Measurements from ENCODE around the gene PRSS50.
"Not testable (repeated sequence)": the region's sequence is repeated elsewhere in the genome, so short reads cannot be mapped to it uniquely, and the experiment has no call there.

PRSS50 gene

DNA sequence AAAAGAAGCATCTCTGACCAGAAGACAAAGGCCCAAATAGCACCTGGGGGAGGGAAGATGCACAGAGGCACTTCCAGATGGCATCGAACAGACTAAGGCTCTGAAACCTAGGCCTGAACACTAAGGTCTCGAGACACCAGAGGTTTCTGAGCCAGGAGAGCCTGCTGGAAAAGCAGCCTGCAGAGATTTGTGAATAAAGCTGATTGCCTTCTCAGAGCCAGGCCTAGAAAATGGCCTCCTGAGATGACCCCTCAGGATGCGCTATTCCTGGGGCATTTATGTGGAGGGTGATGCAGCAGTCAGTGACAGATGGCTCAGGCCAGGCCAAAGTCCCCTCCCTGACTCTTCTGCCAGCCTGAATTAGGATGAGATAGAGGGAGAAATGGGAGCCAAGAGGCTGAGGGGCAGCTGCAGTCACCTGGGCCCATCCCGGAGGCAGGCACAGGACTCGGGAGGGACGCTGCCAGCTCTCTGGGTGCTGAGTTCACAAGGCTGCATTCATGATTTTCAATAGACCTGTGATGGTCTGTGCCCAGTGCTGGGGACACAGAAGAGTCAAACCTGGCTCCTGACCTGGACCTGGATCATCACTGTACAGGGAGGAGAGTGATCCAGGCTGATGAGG lies 6.9 kb downstream of the PRSS50 start:
- DNase-seq (ENCODE audit: low read depth): no peak
- H3K4me3 ChIP-seq (ENCODE audit: low read depth, low read length): no peak overlapping the region

DNA sequence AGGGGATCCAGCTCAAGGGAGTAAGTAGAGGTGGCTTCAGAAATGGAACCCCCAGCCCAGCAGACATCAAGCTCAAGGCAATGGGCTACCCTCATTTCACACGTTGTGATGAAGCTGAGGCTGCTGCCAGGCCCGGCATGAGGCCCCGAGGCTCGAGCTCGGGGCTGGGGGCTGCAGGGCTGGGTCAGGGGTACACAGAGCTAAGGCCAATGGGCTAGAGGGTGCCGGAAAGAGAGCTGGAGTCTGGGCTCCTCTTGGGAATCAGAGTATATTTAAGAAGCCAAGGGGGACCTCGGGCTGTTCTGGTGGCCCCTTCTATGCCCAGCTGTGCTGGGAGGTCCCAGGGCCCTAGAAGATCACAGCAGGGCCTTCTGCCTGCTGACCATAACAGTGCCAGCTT lies 7.4 kb downstream of the PRSS50 start:
- no peak overlapping the region for H3K4me3 ChIP-seq (ENCODE audit: low read depth, low read length)
- DNase-seq (ENCODE audit: low read depth): no peak

DNA sequence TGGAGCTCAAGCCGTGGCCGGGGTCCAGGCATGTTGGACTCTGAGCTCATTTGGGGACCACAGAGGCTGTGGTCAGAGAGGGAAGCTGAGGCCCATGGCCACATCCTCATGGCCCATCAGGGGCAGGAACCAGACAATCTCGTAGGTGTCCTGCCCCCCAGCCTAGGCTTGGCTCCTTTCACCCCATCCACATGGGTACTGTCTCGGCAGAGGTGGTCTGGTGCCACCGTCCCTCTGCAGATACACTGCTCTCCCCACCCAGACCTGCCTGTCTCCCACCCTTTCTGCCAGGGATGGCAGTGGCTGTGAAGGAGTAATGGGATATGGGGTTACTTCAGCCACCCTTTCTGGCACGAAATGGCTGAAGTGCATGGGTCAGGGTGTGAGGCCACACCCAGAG lies 7.9 kb downstream of the PRSS50 start:
- H3K4me3 ChIP-seq (ENCODE audit: low read depth, low read length): no peak overlapping the region
- DNase-seq (ENCODE audit: low read depth): no peak

DNA sequence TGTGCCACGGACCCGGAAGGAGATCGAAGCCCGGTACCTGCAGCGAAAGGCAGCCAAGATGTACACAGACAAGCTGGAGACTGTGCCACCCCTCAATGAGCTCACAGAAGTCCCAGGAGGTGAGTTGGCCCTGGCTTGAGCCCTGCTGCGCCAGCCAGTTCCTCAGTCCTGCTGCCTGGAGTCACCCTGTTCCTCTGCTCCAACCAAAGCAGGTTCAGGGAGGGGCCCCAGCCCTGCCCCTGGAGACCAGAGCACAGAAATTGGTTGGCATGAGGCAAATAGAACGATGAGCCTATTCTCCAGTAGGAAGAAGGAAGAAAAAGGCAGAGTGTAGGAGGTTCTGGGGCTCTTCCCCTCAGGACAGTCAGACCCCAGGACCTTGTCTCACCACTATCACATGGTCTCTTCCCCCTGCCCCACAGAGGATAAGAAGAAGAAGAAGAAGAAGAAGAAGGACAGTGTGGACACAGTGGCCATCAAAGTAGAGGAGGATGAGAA lies 8.5 kb downstream of the PRSS50 start:
- no peak for DNase-seq (ENCODE audit: low read depth)
- no peak overlapping the region for H3K4me3 ChIP-seq (ENCODE audit: low read depth, low read length)

DNA sequence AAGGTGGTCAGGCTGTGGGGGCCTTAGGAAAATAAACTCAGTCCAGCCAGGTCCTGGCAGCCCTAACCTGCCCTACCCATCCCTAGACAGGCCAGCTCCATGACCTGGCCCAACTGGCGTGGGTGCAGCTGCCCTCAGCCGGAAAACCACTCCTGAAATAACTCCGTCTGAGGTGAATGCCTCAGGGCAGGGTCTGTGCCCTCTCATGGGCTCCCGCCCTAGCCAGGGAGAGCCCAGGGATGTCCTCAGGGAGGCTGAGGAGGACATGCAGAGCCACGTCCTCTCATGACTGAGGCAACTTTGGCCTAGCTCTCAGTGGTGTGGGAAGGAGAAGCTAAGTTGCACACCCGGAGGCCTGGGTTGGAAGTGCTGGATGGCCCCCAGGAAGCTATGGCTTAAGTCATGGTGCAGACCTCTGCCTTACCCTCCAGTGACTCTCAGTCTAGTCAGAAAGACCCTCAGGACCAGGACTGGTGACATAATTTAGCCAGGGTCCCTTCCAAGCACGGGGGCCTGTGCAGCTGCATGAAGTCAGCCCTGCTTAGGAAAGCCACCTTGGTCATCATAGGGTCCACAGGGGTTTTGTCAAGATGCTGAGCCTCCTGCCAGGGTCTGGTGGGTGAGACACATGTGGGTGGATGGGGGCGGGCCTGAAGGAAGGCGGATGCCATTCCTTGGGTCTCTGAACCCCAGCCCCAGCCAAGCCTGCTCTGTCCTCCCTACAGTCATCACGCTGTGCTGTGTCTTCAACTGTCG lies 9.1 kb downstream of the PRSS50 start:
- DNase-seq (ENCODE audit: low read depth): no peak
- H3K4me3 ChIP-seq (ENCODE audit: low read depth, low read length): no peak overlapping the region

DNA sequence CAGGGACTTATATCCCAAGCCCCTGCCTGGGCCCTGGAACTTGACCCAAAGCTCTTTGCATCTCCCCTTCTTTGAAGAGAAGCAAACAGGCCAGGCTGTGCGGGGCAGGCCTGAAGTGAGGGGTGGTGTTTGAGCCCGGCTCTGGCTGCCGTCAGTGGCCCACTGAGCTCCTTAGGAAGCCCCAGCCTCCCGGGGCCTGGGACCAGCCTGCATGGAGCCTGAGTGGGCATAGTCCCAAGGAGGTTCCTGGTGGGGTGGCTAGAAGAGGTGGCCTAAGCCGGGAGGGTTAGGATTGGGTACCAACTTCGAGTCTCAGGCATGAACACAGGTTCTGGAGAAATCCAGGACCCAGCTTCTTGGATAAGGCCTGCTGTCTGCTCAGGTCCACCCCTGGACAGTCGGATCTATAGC lies 10.1 kb downstream of the PRSS50 start:
- no peak overlapping the region for H3K4me3 ChIP-seq (ENCODE audit: low read depth, low read length)
- no peak for DNase-seq (ENCODE audit: low read depth)

DNA sequence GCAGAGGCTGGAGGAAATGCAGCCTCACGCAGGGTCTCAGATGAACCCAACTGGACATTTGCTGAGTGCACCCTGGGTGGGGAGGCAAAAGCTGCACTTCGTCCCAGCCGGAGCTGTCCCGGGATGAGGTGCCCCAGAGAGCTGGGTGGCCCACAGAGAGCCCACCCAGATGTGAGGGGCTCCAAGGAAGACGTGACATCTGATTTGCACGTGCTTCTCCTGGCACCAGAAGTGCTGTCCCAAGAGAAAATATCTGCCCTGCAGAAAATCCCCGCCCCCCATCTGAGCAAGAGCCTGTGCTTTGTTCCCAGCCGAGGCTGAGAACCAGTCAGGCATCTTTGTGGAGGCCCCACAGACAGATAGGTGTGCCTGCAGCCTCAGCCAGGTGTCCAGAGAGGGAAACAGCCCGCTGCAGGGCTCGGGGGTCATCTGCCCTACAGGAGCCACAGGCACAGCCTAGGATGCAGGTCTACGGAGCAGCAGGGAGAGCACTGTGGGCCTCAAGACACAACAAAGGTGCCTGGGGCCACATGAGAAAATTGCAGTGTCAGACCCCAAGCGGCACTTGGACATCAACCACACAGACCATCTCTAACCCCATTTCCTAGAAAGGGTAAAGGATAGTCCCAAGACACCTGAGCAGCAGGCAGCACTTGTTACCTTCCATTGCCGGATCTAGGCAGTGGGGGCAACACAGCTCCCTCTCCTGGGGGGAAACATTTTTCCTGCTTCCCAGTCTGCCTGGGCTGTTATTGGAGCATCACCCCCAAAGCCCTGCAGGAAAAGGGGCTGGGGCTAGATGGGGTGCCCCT lies 10.7 kb downstream of the PRSS50 start:
- no peak overlapping the region for H3K4me3 ChIP-seq (ENCODE audit: low read depth, low read length)
- no peak for DNase-seq (ENCODE audit: low read depth)

DNA sequence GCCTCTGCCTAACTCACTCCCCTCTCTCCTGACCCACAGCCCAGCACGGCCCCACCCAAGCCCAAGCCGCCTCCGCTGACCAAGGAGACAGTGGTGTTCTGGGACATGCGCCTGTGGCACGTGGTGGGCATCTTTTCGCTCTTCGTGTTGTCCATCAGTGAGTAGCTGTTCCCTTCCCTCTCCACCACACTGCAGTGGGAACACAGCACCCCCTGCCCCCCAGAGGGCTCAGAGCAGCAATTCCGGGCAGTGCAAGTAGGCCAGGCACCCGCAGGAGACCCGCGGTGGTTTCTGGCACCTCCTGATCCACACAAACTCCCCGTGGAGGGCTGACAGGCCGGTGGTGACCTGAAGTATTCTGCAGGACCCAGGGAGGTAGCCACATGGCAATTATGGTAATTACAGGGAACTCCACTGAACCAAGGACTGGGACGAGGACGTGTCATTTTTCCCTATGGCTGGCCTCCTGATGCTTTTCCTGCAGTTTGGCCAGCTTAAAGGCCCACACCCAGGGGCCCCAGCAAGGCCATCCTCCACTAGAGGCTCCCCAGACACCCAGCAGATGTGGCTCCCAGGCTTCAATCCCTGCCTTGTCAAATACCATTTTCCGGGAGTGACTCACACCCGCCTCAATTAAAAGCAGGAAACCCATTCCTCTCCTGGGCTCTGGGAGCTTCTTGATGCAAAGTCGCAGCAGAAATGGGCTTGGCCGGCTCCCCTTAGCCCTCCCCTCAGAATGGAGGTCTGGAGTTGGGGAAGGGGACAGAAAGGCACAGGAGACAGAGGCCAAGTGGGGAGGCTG lies 11.7 kb downstream of the PRSS50 start:
- no peak overlapping the region for H3K4me3 ChIP-seq (ENCODE audit: low read depth, low read length)
- DNase-seq (ENCODE audit: low read depth): no peak

DNA sequence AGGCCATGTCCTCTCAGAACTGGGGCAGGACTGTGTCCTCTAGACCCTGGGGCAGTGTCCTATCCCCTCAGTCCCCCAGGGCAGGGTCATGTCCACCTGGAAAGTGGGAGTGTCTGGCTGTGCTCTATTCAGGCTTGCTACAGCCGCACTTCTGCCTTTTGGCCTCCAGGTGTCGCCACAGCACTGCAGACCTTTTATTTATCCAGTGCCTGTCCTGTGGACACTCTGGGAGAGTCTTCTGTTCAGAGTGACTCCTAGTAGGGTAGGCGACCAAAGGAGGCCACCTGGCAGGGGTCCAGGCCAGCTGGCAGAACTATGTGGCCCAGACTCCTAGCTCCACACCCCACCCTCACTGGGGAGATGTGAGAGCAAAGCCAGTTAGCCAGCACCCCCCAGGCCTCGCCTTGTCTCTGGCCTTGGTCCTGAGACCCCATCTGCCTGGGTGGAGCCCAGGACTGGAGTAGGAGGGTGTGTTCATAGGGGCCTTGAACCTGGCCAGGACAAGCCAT lies 12.6 kb downstream of the PRSS50 start:
- no peak overlapping the region for H3K4me3 ChIP-seq (ENCODE audit: low read depth, low read length)
- no peak for DNase-seq (ENCODE audit: low read depth)

DNA sequence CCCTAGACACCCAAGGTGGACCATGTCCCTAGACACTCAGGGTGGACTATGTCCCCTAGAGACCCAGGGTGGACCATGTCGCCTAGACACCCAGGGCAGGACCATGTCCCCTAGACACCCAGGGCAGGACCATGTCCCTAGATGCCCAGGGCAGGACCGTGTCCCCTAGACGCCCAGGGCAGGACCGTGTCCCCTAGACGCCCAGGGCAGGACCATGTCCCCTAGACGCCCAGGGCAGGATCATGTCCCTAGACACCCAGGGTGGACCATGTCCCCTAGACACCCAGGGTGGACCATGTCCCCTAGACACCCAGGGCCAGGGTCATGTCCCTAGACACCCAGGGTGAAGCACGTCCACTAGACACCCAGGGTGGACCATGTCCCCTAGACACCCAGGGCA lies 13.3 kb downstream of the PRSS50 start:
- not testable (repeated sequence) for DNase-seq (ENCODE audit: low read depth); H3K4me3 ChIP-seq (ENCODE audit: low read depth, low read length)

DNA sequence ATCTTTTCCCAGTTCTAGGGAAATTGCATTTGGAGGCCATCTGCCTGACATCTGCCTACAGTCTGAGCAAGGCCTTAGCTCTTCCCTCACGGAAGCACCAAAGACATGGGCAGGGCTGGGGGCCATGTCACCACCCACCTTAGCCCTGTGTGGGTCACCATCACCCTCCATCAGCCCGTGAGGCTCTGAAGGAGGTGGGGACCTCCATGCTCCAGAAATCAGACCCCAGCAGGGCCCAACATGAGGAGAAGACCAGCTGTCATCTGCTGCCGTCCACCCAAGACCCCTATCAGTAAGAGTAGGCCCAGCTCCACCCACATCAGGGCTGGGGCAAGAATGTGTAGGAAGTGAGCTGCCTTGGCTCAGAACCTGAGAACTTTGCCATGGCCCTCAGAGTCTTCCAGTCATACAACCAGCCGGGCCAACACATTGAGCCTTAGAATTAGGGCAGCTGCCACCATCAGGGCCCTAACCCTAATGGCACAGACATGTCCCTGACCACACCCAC lies 14.6 kb downstream of the PRSS50 start:
- no peak for DNase-seq (ENCODE audit: low read depth)
- H3K4me3 ChIP-seq (ENCODE audit: low read depth, low read length): no peak overlapping the region

DNA sequence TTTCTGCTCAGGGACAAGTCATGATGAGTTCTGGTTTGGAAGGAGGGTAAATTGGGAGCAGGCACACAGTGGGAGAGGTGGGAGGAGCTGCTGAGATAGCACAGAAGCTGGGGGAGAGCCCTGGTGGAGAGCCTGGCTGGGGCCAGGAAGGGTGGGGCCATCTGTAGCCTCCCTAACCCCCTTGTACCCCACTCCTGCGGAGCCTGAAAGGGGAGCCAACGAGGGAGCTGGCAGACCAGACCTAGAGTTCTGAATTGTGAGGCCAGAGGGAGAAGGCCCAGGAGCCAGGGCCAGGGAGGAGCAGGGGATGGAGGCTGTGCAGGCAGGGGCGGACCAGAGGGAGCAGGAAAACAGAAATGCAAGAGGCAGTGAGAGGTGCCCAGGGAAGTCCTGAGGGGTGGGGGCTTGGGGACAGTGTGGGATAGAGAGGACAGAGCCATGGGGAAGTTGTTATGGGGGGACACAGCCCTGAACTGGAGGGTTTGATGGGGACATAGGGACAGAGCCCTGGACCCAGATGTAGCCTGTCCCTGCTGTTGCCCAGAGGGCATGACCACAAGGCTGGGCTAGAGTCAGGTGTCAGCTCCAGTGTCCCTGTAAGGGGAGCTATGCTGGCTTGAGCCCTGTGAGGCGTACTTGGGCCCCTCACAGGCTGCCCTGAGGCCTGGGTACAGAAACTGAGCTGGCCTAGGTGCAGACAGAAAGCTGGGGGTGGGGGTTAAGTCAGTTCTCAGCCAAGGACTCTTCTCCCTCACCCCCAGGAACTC lies 15.2 kb downstream of the PRSS50 start:
- no peak for DNase-seq (ENCODE audit: low read depth)
- no peak overlapping the region for H3K4me3 ChIP-seq (ENCODE audit: low read depth, low read length)

DNA sequence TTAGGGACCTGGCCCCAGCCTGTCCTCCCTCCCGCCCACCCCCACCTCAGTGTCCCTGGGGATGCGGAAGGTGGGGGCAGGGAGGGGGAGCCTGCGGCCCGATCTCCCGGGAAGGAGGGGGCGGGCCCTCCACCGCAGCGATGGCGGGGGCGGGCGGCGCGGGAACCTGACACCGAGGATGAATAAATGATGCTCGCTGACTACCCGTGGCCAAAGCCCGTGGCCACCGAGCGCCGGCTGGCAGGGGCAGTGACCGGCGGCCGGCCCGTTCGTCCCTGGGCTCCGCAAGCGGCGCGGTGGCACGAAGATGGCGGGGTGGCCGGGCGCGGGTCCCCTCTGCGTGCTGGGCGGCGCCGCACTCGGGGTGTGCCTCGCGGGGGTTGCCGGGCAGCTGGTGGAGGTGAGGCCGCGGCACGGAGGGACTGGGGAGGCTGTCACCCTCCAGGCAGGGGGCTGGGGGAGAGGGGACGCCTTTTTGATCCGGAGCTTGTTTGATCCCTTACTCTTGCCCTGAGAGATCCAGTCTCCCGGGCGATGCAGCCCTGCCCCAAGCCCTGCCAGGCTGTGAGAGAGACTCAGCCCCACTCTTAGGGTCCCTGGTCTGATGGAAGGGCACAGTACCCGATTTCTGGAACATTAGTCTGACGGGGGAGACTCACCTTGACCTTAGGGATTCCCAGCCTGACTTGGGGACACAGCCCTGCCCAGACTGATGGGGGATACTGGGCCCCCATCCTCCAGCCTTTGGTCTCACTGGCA lies 16.3 kb downstream of the PRSS50 start, which contains the start of gene TMIE:
Gene TMIE, plus strand, starts transcription at position 212 of the 759 bp plus-strand sequence. Its CDS starts 96 bp downstream, at position 308.
- peak within 1 kb of the TSS; percentile 6 for H3K4me3 ChIP-seq (ENCODE audit: low read depth, low read length)

DNA sequence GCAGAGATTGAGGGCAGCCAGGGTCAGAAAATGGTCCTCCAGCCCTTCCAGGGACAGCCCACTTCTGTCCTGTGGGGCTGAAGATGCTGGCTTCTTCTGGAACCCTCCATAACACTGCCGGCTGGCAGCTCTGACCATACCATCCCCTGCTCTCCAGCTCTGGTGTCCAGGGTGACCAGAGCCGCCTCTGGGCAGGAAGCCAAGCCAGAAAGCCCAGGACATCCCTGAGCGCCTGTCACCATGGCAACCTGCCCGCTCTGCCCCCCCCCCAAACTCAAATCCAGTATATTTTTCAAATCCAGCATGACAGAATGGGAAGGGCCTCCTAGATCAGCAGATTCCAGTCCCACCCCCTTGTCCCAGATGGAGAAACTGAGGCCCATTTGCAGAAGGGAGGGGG lies 16.9 kb downstream of the PRSS50 start:
- H3K4me3 ChIP-seq (ENCODE audit: low read depth, low read length): no peak overlapping the region

More for the DNA sequence above, 16.3 kb downstream of the PRSS50 start, which contains the start of gene TMIE:
- no peak for DNase-seq (ENCODE audit: low read depth)

DNA sequence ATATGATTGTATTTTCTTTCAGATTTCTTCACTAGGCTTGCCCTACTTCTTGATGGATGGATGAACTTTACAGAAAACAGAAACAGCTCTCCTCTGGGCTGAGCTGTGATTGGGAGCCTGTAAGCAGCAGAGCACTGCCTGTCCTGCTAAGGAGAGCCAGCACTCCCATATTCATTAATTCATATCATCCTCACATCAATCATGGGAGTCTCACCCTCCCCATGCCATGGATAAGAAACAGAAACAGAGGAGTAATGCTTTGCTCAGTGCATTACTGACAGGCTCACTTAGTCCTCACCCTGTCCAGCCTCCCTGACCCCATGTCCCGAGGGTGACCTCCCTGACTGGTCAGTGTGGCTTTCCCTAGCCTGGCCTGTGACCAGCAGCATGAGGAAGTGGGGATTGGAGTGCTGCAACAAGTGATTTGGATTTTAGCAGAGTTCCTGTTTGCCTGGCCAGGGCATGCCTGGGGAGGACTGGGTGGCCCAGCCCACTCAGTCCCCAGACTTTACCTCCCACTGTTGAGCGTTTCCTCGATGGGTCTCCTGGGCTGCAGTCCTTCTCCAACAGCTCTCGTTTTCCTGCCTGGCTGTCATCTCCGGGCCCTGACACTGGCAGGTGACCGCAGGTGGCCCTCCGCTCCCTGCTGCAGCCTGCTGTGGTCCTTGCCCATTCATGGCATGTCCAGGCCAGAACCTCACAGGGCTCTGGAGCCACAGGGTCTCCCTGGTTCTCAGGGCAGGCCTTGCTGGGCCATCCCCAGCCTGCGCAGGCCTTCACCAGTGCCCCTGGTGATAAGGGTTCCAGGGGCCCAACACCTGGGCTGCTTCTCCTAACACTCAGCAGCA lies 17.8 kb downstream of the PRSS50 start:
- H3K4me3 ChIP-seq (ENCODE audit: low read depth, low read length): no peak overlapping the region
- no peak for DNase-seq (ENCODE audit: low read depth)

More for the DNA sequence above, 16.9 kb downstream of the PRSS50 start:
- DNase-seq (ENCODE audit: low read depth): no peak

DNA sequence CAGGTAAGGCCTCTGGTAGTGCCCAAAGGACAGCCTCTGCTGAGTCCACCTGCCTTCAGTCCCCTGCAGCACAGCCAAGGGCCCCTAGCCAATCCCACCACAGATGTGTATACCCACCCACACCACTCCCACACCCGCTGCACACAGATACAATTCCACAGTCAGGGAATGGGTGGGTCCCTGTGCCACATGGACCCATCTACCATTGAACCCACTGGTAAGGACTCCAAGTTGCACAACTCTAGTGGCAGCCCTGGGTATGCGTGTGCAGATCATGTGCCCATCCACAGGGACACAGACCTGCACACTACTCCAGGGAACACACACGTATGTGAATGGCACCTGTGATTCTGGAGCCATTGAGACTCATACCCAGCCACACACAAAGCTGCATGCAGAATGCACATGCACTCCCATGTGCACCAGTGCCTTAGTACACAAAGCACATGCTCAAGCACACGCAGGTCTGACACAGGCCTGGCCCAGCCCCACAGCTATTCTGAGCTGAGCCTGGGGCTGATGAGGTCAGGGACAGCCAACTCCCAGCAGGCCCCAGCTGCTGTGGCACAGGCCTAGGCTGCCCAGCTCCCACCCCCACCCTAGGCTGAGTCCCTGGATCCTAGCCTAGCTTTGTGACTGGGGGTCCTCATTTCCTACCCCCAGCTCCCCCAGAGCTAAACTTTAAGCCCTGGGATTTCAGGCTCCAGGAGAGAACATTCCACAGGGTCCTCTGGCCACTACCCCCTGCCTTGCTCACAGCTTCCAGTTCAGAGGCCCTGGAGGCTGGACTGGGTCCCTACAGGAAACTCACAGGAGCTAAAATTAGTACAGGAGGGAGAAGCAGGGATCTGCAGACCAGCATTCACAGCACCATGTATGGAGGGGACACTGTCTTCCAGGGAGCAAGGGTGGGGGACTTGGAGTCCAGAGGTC lies 21.4 kb downstream of the PRSS50 start:
- DNase-seq (ENCODE audit: low read depth): no peak
- H3K4me3 ChIP-seq (ENCODE audit: low read depth, low read length): no peak overlapping the region
